Right ventricle myocardium superior (tissue), 1 donor: ENCODE results near the gene CCL4. TPM values are rescaled to one million over a fixed set of nuclear protein-coding genes. Genes with fewer than 3 reads are reported as not detected.

ENCODE experiments used
- ATAC-seq: fragments of 200-7000 bp; cut with Tn5 transposase; one replicate; pipeline ENCODE4 v1.9.1; 2020; ENCODE audit warnings: mild to moderate bottlenecking; ENCODE audit not compliant: poor library complexity
- DNase-seq: peaks from one replicate; pipeline ENCODE4 v3.0.0-alpha.2; 2020
- intact Hi-C: fragments of 100-400 bp; cut with DNase I; formaldehyde crosslinking; loops from one replicate; pipeline ENCODE4 v1.11.2; 2022
- total RNA-seq: library from RNA; stranded (reverse); fragmentation: NEBNext Ultra II Directional; extraction: Animal tissue kit (Norgen Biotek cat#: 25700); gene quantifications from one replicate; pipeline ENCODE4 v1.2.1, GENCODE V29; 2021
- donor health status: DM: no; HTN: yes; CAD: no; lungs with severe emphysema.

Gene CCL4
- total RNA-seq, 1 donor from 2014 or later: 0.62 TPM

DNA sequence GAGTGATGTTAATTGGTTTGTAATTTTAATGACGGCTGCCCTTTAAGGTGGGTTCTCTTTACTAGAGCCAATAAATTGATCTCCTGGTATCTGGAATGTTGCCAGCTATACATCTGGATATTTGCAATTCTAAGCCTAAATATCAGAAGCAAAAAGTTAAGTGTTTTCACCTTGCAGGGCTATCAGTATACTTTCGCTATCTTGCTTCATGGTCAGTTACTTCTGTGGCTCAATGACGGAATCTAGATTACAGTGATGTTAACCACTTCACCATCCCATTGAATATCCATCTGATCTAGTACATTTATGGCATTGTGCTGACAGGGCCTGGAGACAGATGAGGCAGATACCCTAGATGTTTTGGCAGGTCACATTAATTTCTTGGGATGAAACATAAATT lies 28.3 kb downstream of the CCL4 start:
- ATAC-seq (no peak), DNase-seq (no peak)
- intact Hi-C loops: no loop called here

DNA sequence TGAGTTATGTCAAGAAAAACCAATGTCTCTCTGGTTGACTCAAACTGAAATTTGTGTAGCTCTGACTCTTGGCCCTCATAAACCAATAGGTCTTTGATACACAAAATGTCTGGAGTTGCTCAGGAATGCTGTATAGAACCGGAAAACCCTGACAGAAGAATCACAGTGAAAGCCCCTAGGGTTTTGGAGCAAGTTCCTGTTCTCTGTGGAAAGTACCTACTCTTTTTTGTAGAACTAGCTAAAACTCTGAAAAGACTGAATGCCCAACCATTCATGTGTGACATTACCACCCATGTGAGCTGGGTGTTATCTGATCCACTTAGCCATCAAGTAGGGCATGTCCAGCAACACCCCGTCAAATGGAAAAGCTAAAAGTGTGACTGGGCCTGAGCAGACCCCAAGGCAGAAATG lies 28.8 kb downstream of the CCL4 start:
- DNase-seq (no peak), ATAC-seq (no peak)
- intact Hi-C loops: no loop called here

DNA sequence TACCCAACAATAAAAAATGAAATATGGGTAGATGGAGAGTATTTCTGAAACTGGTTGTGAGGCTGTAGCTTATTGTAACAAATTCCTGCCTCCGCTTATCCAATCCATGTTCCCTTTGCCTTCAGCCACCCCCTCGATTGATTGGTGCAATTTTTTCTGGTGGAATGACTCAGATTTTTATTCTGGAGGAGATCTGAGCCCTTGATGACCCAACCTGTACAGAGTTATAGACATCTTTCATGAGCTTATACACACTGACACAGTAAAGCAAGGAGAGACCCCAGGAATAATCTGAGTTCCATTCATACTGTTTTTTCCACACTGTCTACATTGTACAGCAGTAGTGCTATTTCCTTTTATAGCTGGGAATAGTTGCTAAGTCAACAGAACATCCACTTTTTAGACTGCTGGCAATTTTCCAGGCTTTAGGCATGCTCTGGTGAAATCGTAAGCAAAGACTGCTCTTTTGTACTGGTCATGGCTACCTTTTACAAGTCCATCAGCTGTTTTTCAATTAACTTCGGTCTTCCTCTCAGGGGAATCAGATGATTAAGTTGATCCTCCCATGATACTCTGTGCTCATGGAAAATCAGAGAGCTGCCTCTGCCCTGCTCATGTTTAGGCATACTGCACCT lies 30.1 kb downstream of the CCL4 start:
- DNase-seq: no peak
- no peak for ATAC-seq
- intact Hi-C loops: no loop called here

DNA sequence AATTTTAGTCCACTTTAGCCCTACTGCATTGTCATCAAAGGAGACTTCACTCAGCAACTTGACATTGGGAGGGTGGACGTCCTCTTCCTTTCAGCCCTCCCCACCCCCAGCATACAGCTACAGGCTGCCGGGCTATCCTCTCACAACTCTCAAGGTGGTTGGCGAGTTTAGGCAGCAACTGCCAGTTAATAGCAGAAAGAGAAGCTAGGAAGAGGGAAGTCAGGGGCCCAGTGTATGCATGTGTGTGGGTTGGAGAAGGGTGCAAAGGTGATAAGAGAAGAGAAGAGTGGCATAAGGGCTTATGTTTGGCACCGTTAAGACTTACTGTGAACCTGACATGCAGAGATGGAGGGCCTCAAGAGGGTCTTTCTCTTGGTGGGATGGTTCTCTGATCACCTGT lies 31.8 kb downstream of the CCL4 start:
- intact Hi-C loops: no loop called here
- no peak for ATAC-seq
- no peak for DNase-seq

DNA sequence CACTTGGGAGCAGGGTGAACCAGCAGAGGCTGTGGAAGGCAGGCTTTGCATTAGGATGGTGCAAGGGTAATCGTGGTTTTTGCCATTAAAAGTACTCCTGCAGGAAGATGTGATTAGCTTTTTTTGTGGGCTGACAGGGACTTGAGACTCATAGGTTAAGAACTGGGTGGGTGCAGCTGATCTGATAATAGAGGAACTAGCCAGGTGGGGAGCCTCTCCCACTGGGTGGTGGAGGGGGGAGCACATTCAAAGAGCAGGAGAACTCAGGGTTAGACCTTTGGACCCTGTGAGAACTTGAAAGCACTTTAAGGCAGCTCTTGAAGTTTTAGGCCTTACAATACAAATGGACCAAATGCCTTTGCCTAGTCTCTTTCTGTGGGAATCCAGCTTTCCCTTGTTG lies 32.4 kb downstream of the CCL4 start:
- ATAC-seq (no peak), DNase-seq (no peak)
- intact Hi-C loops: no loop called here

DNA sequence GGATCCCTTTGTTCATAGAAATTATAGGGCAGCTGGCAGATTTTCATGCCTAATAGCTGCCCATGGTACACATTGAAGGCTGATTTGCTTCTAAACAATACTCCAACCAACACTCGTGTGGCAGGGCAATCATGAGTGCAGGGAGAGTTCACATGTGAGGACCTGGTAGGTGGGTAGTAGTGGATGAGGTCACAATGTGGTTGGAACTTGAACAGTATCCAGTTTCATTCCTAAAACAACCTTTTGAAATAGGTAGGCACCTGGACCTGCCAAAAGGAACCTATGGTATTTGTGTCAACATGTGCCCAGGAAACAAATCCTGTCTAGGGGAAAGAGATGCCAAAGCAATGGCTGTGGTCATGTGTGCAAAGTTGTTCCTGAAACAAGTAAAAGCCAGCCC lies 32.8 kb downstream of the CCL4 start:
- no peak for DNase-seq
- intact Hi-C loops: no loop called here
- no peak for ATAC-seq

DNA sequence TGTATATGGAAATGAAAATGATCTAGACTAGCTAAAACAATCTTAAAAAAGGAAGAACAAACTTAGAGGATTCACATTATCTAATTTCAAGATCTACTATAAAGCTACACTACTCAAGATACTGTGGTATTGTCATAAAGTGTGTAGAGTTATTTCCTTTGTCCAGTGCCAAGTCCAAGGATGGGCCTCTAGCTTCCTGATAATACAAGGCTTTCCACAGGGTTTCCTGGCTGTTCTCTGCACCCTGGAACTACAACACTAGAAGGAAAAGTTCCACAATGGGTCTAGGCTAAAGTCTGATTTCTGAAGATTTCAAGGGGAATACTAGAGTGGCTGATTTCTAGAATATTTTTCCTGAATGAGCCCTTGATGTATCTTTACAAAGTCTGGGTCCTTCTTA lies 38.6 kb downstream of the CCL4 start:
- no peak for DNase-seq
- ATAC-seq: no peak
- intact Hi-C loops: no loop called here

DNA sequence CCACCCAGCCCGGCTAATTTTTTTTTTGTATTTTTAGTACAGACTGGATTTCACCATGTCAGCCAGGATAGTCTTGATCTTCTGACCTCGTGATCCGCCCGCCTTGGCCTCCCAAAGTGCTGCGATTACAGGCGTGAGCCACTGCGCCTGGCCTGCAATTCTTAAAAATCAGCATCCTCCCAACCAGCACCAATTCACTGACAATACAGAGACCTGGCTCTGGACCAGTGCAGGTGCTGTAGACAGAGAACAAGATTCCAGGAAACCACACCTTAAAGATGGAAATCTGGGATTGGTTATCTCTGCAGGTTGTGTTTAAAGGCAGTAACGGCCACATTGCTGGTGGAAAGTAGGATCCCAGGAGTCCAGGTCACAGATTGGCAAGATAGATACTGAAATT lies 39.2 kb downstream of the CCL4 start:
- ATAC-seq (no peak), DNase-seq (no peak)
- intact Hi-C loops: no loop called here

DNA sequence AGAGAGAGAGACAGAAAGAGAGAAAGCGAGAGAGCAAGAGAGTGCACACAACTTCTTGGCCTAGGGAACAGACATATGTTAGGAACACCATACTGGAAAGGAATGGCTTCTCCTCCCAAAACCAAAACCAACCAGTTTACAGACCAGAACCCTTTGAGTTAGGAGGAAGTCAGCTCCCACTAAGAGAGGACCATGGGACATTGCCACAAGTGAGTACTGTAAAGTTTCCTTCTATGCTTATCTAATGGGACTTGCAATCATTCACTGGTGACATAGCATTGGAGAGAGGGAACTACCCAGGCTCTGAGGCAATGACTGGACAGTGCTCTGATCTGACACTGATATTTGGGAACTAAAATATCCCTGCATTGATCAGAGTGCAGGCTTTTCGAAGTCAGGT lies 40.4 kb downstream of the CCL4 start:
- ATAC-seq (no peak), DNase-seq (no peak)
- intact Hi-C loops: no loop called here

DNA sequence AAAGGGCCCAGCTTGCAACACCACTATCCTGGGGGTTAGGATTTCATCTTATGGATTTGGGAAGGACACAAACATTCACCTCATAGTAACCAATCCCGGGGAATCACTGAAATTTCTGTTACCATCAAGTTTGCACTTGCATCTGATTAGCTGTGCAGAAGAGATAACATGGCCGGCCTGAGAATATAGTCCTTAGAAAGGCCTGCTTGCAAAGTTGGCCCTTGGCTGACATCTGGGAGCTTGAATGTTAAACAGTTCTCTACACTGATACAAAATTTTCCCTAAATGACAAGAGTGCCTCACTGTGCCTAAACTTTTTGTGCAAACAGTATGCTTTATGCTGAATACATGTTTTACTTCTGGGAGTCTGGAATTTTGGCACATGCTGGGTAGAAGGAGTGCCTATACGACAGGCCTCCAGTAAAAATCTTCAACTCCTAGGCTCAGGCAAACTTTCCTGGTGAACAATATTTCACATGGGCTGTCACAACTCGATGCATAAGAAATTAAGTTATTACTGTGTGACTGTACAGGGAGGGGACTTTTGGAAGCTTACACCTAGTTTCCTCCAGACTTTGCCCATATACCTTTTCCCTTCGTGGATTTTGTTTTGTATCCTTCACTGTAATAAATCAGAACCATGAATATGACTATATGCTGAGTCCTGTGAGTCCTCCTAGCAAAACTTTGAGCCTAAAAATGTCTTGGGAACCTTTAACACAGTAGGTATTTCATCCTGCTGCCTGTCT lies 41.5 kb downstream of the CCL4 start:
- intact Hi-C loops: loop anchor here (5.0 kb wide), 1 partner anchor 168 kb away; no protein-coding TSS in a partner anchor
- DNase-seq (no peak), ATAC-seq (no peak)

DNA sequence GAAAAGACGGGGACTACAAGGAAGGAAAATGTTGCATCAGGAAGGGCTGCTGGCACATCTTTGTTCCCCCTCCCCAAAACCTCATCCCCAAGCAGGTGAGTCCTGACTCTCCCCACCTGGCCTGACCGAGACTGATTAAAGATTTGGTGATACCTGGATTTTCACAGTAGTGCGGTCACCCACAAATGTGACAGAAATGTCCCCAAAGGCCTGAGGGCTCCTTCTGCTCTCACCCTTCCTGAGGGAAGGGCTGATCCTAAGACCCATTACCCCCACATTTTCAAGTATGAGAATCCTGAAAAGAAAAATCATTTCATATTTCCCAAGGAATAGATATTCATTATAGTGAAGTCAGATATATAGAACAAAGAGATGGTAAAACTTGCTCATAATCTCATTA lies 44.0 kb downstream of the CCL4 start:
- ATAC-seq (no peak), DNase-seq (no peak)
- intact Hi-C loops: loop anchor here (5.0 kb wide), 1 partner anchor 170 kb away; no protein-coding TSS in a partner anchor

DNA sequence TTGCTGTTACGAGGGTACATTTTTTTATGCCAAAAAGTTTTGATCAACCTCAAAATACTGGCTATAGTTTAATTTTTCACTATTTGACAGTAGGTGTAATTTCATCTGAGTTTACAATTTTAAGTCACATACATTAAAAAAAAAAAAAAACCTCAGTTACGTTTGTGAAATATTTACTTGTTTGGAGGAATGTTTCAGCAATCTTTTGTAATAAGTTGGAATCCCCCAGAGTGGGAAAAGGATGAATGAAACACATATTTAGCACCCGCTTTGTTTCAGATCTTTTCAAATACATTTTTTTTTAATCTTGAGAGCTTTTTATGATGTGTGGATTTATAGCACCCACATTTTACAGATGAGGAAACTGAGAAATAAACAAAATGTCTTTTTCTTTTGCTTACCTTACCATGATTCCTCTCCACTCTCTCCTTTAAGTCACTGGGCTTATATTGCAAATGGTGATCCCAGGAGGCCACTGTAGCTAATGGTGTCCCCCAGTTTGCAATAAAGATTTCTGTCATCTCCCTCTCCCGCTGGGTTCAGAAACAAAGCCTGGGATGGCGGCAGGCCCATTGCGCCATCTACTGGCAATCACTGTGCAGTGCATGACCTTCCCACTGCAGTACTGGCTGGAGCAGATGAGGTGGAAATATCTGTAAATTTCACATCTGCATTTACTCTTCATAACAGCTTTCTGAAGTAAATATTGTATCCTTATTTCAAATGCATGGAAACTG lies 45.1 kb downstream of the CCL4 start:
- intact Hi-C loops: loop anchor here (5.0 kb wide), 1 partner anchor 171 kb away; no protein-coding TSS in a partner anchor
- ATAC-seq (peak; percentile 98), DNase-seq (peak; percentile 78)

DNA sequence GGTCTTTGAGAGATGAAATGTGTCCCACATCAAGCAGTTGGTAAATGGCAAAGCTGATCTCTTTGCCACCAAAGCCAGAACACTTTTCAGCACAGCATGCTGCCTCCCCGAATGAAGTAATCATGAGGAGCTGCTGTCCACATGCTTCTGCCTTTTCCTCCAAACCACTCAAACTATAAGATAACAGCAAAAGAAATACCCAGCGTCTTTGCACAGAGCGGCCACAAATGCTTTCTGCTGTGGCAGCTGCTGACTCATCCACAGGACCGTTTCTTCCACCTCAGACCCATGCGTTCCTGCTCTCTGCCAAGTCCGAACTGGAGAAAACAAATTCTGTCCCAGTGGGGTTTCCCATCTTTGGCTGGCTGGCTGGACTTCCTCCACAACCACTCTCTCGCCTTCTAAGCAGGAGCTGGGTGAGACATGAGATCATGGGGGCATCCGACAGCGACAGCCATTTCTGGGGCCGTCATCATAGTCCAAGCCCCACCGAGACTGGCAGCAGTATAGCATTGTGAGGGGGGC lies 45.7 kb downstream of the CCL4 start:
- ATAC-seq (peak; percentile 79), DNase-seq (peak; percentile 46)
- intact Hi-C loops: loop anchor here (5.0 kb wide), 1 partner anchor 172 kb away; no protein-coding TSS in a partner anchor

DNA sequence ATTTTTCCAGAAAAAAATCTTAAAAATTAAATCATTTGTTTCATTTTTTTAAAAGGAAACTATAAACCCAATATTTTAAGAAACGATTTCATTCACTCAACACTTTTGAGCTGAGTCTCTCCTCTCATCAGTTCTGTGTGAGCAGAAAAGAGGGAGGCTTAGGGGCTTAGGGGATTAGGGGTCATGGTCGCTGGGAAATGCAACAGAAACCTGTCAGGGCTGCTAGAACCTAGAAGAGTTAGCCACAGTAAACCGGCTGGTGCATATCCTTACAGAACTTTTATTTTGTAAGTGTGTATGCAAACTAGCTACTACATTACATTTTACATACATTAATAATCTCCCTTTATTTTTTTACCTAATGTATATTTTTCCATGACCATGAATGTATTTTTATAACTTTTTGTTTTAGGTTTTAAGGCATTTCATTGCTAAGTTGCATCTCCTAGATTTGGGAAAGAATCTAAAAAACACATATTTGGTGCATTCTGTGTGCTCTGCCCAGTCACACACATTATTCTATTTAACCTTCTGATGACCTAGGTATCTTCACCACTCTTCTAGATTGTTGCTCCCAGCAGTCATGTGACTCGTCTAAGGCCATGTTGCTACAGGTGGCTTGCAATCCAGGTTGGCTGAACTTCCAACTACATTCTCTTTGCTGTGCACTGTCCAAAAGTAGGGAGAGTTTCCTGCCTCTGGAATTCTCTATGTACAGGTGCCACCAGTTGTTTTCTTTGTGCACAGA lies 48.4 kb downstream of the CCL4 start:
- ATAC-seq (no peak), DNase-seq (no peak)
- intact Hi-C loops: no loop called here

DNA sequence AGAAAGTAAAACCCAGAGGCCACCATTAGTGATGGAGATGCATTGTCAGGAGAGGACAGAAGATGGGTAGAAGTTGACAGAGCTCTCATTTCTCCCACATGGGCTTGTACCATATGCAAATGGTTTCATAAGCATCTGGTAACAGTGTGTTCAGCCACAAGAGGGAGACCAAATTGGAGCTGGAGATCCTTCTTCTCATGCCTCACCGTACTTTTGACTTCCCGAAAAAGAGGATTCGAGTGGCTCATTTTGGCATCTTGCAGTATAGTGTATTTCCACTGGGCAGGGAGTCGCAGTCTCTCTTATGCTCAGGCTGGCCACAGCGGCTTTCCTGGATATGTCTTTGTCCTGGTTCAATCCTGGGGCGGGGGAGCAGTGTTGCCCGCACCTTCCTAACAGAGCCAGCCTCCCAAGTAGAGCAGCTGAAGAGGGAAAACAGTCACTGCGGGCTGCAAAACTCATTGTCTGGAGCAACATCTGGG lies 49.1 kb downstream of the CCL4 start:
- intact Hi-C loops: no loop called here
- ATAC-seq: no peak

DNA sequence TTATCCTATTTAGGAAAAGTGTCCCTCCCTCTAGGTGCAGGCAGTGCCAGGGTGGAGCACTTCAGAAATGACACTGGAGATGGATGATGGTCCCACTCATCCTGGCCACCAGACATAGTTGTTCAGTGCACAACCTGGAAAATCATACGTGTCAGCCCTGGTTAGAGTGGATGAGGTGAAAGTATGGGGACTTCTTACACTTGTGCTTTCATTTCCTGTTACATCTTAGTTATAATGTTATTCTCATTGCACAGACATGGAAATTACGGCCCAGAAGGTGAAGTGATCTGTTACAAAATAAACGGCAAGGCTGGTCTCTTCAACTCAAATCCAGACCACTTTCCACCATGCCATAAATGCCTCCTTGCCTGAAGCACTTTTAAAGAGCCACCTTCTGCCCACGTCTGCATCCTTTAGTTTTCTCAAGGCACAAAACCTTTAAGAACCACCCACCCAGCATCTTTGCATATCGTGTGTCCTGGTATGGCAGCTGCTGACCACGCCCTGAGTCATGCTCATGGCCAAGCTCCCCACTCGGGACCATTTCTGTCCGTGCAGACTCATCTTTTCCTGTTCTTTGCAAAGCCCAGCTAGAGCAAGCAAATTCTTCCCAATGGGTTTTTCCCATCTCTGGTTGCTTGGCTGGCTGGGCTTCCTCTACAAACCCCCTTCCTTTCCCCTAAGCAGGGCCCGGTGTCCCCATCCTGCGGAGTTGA lies 50.4 kb downstream of the CCL4 start:
- no peak for ATAC-seq
- intact Hi-C loops: no loop called here

More for the DNA sequence above, 49.1 kb downstream of the CCL4 start:
- no peak for DNase-seq

More for the DNA sequence above, 50.4 kb downstream of the CCL4 start:
- DNase-seq: no peak
